ENCODE measurements around the gene FOXL2. TPM values are rescaled to one million over a fixed set of nuclear protein-coding genes. Genes with fewer than 3 reads are reported as not detected.

The FOXL2 gene
- total and polyA plus RNA-seq, 10 of the 15 experiments (the other 5 are each of a cell fraction or from before 2014, with no cell fraction given): not detected

DNA sequence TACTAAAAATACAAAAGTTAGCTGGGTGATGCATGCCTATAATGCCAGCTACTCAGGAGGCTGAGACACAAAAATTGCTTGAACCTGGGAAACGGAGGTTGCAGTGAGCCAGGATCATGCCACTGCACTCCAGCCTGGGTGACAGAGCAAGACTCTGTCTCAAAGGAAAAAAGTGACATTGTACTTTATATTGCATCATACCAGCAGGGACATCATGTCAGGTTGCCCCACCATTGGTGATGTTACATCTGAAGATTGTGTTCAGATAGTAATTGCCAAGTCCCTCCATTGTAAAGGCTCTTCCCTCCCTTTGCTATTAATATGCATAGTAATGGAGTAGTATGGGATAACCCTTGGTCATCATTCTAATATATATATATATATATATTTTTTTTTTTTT lies 44.8 kb downstream of the FOXL2 start:
- CTCF ChIA-PET: interaction anchor here (2.1 kb wide), 1 partner anchor 13 kb away, joined by 7 read pairs; no protein-coding TSS in a partner anchor
- WGBS (ENCODE audit: insufficient coverage, insufficient replicate concordance, low lambda C conversion rate, missing lambda C conversion rate): 60% methylated on average over 1 of the region's 1 CpG

DNA sequence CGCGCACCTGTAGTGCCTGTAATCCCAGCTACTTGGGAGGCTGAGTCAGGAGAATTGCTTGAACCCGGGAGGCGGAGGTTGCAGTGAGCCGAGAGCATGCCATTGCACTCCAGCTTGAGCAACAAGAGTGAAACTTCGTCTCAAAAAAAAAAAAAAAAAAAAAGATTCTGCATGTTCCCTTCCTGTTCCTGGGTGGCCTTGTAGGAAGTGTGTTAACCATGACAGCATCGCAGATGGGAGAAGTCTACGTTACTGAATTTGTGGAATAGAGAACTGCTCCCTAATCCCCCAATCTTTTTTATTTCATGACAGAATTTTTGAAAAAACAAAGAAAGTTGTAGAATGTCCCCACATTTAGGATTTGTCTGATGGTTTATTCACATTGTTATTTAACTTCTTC lies 45.4 kb downstream of the FOXL2 start:
- SMC1A ChIA-PET (ENCODE audit: uncharacterized antibody, unreplicated experiment): no interaction called here
- WGBS (ENCODE audit: insufficient coverage, insufficient replicate concordance, low lambda C conversion rate, missing lambda C conversion rate): 51% methylated on average over 6 of the region's 8 CpGs
- no peak for TF ChIP-seq YY1 (IDR thresholded peaks at IDR 0.05; ENCODE audit: low read depth, low read length)
- TF ChIP-seq, protein P1, sequence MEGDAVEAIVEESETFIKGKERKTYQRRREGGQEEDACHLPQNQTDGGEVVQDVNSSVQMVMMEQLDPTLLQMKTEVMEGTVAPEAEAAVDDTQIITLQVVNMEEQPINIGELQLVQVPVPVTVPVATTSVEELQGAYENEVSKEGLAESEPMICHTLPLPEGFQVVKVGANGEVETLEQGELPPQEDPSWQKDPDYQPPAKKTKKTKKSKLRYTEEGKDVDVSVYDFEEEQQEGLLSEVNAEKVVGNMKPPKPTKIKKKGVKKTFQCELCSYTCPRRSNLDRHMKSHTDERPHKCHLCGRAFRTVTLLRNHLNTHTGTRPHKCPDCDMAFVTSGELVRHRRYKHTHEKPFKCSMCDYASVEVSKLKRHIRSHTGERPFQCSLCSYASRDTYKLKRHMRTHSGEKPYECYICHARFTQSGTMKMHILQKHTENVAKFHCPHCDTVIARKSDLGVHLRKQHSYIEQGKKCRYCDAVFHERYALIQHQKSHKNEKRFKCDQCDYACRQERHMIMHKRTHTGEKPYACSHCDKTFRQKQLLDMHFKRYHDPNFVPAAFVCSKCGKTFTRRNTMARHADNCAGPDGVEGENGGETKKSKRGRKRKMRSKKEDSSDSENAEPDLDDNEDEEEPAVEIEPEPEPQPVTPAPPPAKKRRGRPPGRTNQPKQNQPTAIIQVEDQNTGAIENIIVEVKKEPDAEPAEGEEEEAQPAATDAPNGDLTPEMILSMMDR (IDR thresholded peaks at IDR 0.05 in 2 of 3, conservative IDR thresholded peaks at IDR 0.05 in 1 of 3; ENCODE audit: control insufficient read depth in 2 of 3, extremely low read depth in 1 of 3, insufficient read depth in 1 of 3, low read depth in 3 of 3, low read length in 3 of 3): no peak
- TF ChIP-seq, protein P2, sequence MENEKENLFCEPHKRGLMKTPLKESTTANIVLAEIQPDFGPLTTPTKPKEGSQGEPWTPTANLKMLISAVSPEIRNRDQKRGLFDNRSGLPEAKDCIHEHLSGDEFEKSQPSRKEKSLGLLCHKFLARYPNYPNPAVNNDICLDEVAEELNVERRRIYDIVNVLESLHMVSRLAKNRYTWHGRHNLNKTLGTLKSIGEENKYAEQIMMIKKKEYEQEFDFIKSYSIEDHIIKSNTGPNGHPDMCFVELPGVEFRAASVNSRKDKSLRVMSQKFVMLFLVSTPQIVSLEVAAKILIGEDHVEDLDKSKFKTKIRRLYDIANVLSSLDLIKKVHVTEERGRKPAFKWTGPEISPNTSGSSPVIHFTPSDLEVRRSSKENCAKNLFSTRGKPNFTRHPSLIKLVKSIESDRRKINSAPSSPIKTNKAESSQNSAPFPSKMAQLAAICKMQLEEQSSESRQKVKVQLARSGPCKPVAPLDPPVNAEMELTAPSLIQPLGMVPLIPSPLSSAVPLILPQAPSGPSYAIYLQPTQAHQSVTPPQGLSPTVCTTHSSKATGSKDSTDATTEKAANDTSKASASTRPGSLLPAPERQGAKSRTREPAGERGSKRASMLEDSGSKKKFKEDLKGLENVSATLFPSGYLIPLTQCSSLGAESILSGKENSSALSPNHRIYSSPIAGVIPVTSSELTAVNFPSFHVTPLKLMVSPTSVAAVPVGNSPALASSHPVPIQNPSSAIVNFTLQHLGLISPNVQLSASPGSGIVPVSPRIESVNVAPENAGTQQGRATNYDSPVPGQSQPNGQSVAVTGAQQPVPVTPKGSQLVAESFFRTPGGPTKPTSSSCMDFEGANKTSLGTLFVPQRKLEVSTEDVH (IDR thresholded peaks at IDR 0.05; ENCODE audit: low read depth, partially characterized antibody): no peak

More for the DNA sequence above, 44.8 kb downstream of the FOXL2 start:
- no peak overlapping the region for H3K4me2 ChIP-seq (ENCODE audit: control insufficient read depth, insufficient read depth)
- in situ Hi-C loops (cut with MboI): no loop called here
- no peak for DNase-seq (ENCODE audit: low read depth, low spot score)
- no peaks in the 10 kb centered on the region for H3K4me1 ChIP-seq (ENCODE audit: control insufficient read depth, insufficient read depth, low read length)
- H3K4me3 ChIP-seq: no peak overlapping the region
- H3K27ac ChIP-seq (ENCODE audit: control insufficient read depth, insufficient read depth): no peak overlapping the region
- ATAC-seq: no peak
- ChIA-PET SMC1A (ENCODE audit: uncharacterized antibody, unreplicated experiment) (no interaction called here), RAD21 (ENCODE audit: unreplicated experiment) (no interaction called here), POLR2A (no interaction called here)
- no peaks in the 10 kb centered on the region; a peak in 2 of 4 replicates for H3K27me3 ChIP-seq (replicated peaks in 1 of 2; ENCODE audit: control insufficient read depth in 2 of 2, insufficient read depth in 2 of 2, low read length in 1 of 2)
- no peak overlapping the region for H2AFZ ChIP-seq (ENCODE audit: control insufficient read depth, low read depth, low read length)
- TF ChIP-seq LARP7 (IDR thresholded peaks at IDR 0.05): no peak
- TF ChIP-seq, protein P3, sequence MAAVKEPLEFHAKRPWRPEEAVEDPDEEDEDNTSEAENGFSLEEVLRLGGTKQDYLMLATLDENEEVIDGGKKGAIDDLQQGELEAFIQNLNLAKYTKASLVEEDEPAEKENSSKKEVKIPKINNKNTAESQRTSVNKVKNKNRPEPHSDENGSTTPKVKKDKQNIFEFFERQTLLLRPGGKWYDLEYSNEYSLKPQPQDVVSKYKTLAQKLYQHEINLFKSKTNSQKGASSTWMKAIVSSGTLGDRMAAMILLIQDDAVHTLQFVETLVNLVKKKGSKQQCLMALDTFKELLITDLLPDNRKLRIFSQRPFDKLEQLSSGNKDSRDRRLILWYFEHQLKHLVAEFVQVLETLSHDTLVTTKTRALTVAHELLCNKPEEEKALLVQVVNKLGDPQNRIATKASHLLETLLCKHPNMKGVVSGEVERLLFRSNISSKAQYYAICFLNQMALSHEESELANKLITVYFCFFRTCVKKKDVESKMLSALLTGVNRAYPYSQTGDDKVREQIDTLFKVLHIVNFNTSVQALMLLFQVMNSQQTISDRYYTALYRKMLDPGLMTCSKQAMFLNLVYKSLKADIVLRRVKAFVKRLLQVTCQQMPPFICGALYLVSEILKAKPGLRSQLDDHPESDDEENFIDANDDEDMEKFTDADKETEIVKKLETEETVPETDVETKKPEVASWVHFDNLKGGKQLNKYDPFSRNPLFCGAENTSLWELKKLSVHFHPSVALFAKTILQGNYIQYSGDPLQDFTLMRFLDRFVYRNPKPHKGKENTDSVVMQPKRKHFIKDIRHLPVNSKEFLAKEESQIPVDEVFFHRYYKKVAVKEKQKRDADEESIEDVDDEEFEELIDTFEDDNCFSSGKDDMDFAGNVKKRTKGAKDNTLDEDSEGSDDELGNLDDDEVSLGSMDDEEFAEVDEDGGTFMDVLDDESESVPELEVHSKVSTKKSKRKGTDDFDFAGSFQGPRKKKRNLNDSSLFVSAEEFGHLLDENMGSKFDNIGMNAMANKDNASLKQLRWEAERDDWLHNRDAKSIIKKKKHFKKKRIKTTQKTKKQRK (IDR thresholded peaks at IDR 0.05; ENCODE audit: low read depth, low read length): no peak
- intact Hi-C loops (cut with micrococcal nuclease; ENCODE audit: unreplicated experiment): no loop called here
- no TSS peak for BruUV-seq (replicated peaks)
- no peak overlapping the region for H3K9ac ChIP-seq (ENCODE audit: control insufficient read depth, insufficient read depth, low read length)
- FAIRE-seq: no peak
- no peaks in the 10 kb centered on the region for H3K79me2 ChIP-seq (ENCODE audit: control insufficient read depth, insufficient read depth, low read length)
- H3K36me3 ChIP-seq (ENCODE audit: control insufficient read depth in 2 of 2, insufficient read depth in 2 of 2, low read length in 1 of 2): no peaks in the 10 kb centered on the region
- H3K9me3 ChIP-seq (replicated peaks; ENCODE audit: control insufficient read depth, insufficient read depth, low read length): no peaks in the 10 kb centered on the region; the same call in 2 of the 3 replicates
- H4K20me1 ChIP-seq (ENCODE audit: control insufficient read depth, insufficient read depth): no peaks in the 10 kb centered on the region

More for the DNA sequence above, 45.4 kb downstream of the FOXL2 start:
- POLR2A ChIA-PET: no interaction called here
- H3K9me3 ChIP-seq (replicated peaks; ENCODE audit: control insufficient read depth, insufficient read depth, low read length): no peaks in the 10 kb centered on the region; the same call in 2 of the 3 replicates
- no TSS peak for BruUV-seq (replicated peaks)
- RAD21 ChIA-PET (ENCODE audit: unreplicated experiment): no interaction called here
- DNase-seq (ENCODE audit: low read depth, low spot score) (no peak), ATAC-seq (no peak), FAIRE-seq (no peak)
- no peaks in the 10 kb centered on the region for H3K4me1 ChIP-seq (ENCODE audit: control insufficient read depth, insufficient read depth, low read length)
- H3K36me3 ChIP-seq (ENCODE audit: control insufficient read depth in 2 of 2, insufficient read depth in 2 of 2, low read length in 1 of 2): no peaks in the 10 kb centered on the region
- H3K79me2 ChIP-seq (ENCODE audit: control insufficient read depth, insufficient read depth, low read length): no peaks in the 10 kb centered on the region
- intact Hi-C loops (cut with micrococcal nuclease; ENCODE audit: unreplicated experiment) (no loop called here), in situ Hi-C loops (cut with MboI) (no loop called here)
- CTCF ChIA-PET: interaction anchor here (2.1 kb wide), 1 partner anchor 14 kb away, joined by 7 read pairs; no protein-coding TSS in a partner anchor
- H2AFZ ChIP-seq (ENCODE audit: control insufficient read depth, low read depth, low read length): no peak overlapping the region
- H3K9ac ChIP-seq (ENCODE audit: control insufficient read depth, insufficient read depth, low read length): no peak overlapping the region
- H3K4me3 ChIP-seq: no peak overlapping the region
- H3K4me2 ChIP-seq (ENCODE audit: control insufficient read depth, insufficient read depth): no peak overlapping the region
- no peaks in the 10 kb centered on the region for H4K20me1 ChIP-seq (ENCODE audit: control insufficient read depth, insufficient read depth)
- H3K27ac ChIP-seq (ENCODE audit: control insufficient read depth, insufficient read depth): no peak overlapping the region
- no peaks in the 10 kb centered on the region; a peak in 2 of 4 replicates for H3K27me3 ChIP-seq (replicated peaks in 1 of 2; ENCODE audit: control insufficient read depth in 2 of 2, insufficient read depth in 2 of 2, low read length in 1 of 2)
